Mesenchymal stem cell (in vitro differentiated cells and primary cell): ENCODE data around the gene CD6.
A peak's percentile ranks its signal among the peaks of the same experiment; 100 is the strongest.

Experiments used
- DNase-seq: peaks from one replicate; pipeline ENCODE4 v3.0.0-alpha.2; 2013
- H2AFZ ChIP-seq: one replicate; pipeline ENCODE4 v1.6.1; 2013; ENCODE audit warnings: low read depth, mild to moderate bottlenecking, control low read depth, inconsistent platforms, low read length, moderate library complexity
- H2AK5ac ChIP-seq: 2 replicates; pipeline ENCODE4 v1.6.1; 2013; ENCODE audit warnings: low read length, moderate library complexity, mild to moderate bottlenecking, inconsistent platforms; ENCODE audit not compliant: severe bottlenecking
- H2BK120ac ChIP-seq: one replicate; pipeline ENCODE4 v1.6.1; 2013; ENCODE audit warnings: low read depth, mild to moderate bottlenecking, inconsistent platforms, low read length, moderate library complexity
- H2BK12ac ChIP-seq, 2 experiments: one replicate each; pipeline ENCODE4 v1.6.1; 2013; ENCODE audit warnings: inconsistent platforms in 2 of 2, low read length in 2 of 2, mild to moderate bottlenecking in 2 of 2, moderate library complexity in 2 of 2, control low read depth in 1 of 2
- H2BK15ac ChIP-seq: one replicate; pipeline ENCODE4 v1.6.1; 2013; ENCODE audit warnings: mild to moderate bottlenecking, low read depth, inconsistent platforms; ENCODE audit not compliant: poor library complexity, severe bottlenecking
- H2BK5ac ChIP-seq: 2 replicates; pipeline ENCODE4 v1.6.1; 2013; ENCODE audit warnings: low read depth, mild to moderate bottlenecking, low read length, control low read depth, inconsistent platforms; ENCODE audit not compliant: poor library complexity, severe bottlenecking
- H3K14ac ChIP-seq, 2 experiments: one replicate each; pipeline ENCODE4 v1.6.1; 2013; ENCODE audit warnings: inconsistent platforms in 2 of 2, low read length in 2 of 2, control low read depth in 1 of 2, mild to moderate bottlenecking in 1 of 2, moderate library complexity in 1 of 2
- H3K18ac ChIP-seq, 2 experiments: one replicate each; pipeline ENCODE4 v1.6.1; 2013; ENCODE audit warnings: inconsistent platforms in 2 of 2, low read length in 2 of 2, control low read depth in 1 of 2, low read depth in 1 of 2, mild to moderate bottlenecking in 1 of 2
- H3K23ac ChIP-seq, 2 experiments: one replicate each; pipeline ENCODE4 v1.6.1; 2013; ENCODE audit warnings: inconsistent platforms in 2 of 2, low read length in 2 of 2, mild to moderate bottlenecking in 2 of 2, moderate library complexity in 2 of 2, control low read depth in 1 of 2
- H3K27ac ChIP-seq: 2 replicates; pipeline ENCODE4 v1.5.1; 2013; ENCODE audit warnings: mild to moderate bottlenecking, moderate library complexity, low read length, control low read depth, inconsistent platforms; ENCODE audit not compliant: poor library complexity, severe bottlenecking
- H3K27me3 ChIP-seq, 2 experiments: 2 replicates each; pipeline versions ENCODE4 v1.6.1 to v1.7.0; 2013; ENCODE audit warnings: low read length in 2 of 2, mild to moderate bottlenecking in 2 of 2, moderate library complexity in 2 of 2, control low read depth in 1 of 2, inconsistent platforms in 1 of 2; ENCODE audit not compliant: control insufficient read depth in 1 of 2, insufficient read depth in 1 of 2
- H3K36me3 ChIP-seq, 2 experiments: 2 replicates each; pipeline versions ENCODE4 v1.6.1 to v1.7.0; 2013; ENCODE audit warnings: low read length in 2 of 2, control low read depth in 1 of 2, inconsistent platforms in 1 of 2, low read depth in 1 of 2, mild to moderate bottlenecking in 1 of 2; ENCODE audit not compliant: insufficient read depth in 2 of 2, control insufficient read depth in 1 of 2
- H3K4ac ChIP-seq, 2 experiments: one replicate each; pipeline ENCODE4 v1.6.1; 2013; ENCODE audit warnings: inconsistent platforms in 2 of 2, low read length in 2 of 2, mild to moderate bottlenecking in 2 of 2, moderate library complexity in 2 of 2, control low read depth in 1 of 2, low read depth in 1 of 2
- H3K4me1 ChIP-seq: 2 replicates; pipeline ENCODE4 v1.6.1; 2013; ENCODE audit warnings: low read depth, low read length, control low read depth; ENCODE audit not compliant: control insufficient read depth, insufficient read depth
- H3K4me2 ChIP-seq: 2 replicates; pipeline ENCODE4 v1.6.1; 2013; ENCODE audit warnings: low read length, mild to moderate bottlenecking, inconsistent platforms; ENCODE audit not compliant: poor library complexity, severe bottlenecking
- H3K4me3 ChIP-seq, 2 experiments: 2 replicates each; pipeline versions ENCODE4 v1.5.1 to v1.7.0; 2013; ENCODE audit warnings: low read length in 2 of 2, mild to moderate bottlenecking in 2 of 2, control low read depth in 1 of 2, low read depth in 1 of 2; ENCODE audit not compliant: insufficient read depth in 1 of 2
- H3K79me1 ChIP-seq: replicated peaks from 2 replicates; pipeline ENCODE4 v1.6.1; 2013; ENCODE audit warnings: mild to moderate bottlenecking, control low read depth, low read length, inconsistent platforms; ENCODE audit not compliant: poor library complexity, severe bottlenecking
- H3K9ac ChIP-seq: 2 replicates; pipeline ENCODE4 v1.7.0; 2013; ENCODE audit warnings: mild to moderate bottlenecking, low read length, moderate library complexity
- H3K9me3 ChIP-seq: 2 replicates; pipeline ENCODE4 v1.7.0; 2013; ENCODE audit warnings: mild to moderate bottlenecking, low read length; ENCODE audit not compliant: control insufficient read depth
- H4K8ac ChIP-seq: one replicate; pipeline ENCODE4 v1.6.1; 2013; ENCODE audit warnings: inconsistent platforms, mild to moderate bottlenecking, low read length, moderate library complexity
- H4K91ac ChIP-seq: one replicate; pipeline ENCODE4 v1.6.1; 2013; ENCODE audit warnings: mild to moderate bottlenecking, low read length, inconsistent platforms
- WGBS: methylation state at CpG from one replicate; pipeline ENCODE4 v1.1.7; 2013; ENCODE audit warnings: mixed read lengths; 5-methylcytosine and 5-hydroxymethylcytosine counted together

The CD6 gene

DNA sequence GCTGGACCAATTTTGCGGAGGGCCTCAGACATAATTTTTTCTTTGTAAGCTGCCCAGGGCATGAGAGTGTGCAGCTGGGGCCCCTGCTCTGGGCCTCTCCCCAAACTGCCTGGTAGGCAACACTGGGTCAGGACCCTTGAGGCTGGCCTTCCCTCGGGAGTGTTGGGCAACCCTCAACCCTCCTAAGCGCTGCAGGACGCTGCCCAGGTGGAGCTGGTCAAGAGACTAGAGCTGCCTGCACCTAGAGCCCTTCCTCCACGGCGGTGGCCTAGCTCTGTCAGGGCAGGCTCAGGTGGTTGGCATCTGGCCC lies 47.7 kb upstream of the CD6 start:
- H2BK15ac ChIP-seq = no peak overlapping the region
- no peak overlapping the region for H2AK5ac ChIP-seq
- WGBS = 67% methylated on average over 6 of the region's 6 CpGs
- H2BK120ac ChIP-seq = no peak overlapping the region
- no peak overlapping the region for H2BK5ac ChIP-seq
- no peak overlapping the region for H3K27ac ChIP-seq
- no peaks in the 10 kb centered on the region for H3K9me3 ChIP-seq
- H2BK12ac ChIP-seq = peak overlapping the region in 1 of 2 experiments; percentile 1
- H3K27me3 ChIP-seq = peaks cover 0 to 10% of the 10 kb centered on the region in 2 experiments
- H3K4me3 ChIP-seq = peak overlapping the region in 1 of 2 experiments; percentile 72
- peak overlapping the region; percentile 59 for H4K8ac ChIP-seq
- no peak overlapping the region for H3K23ac ChIP-seq
- H3K4ac ChIP-seq = peak overlapping the region in 1 of 2 experiments; percentile 24
- no peak overlapping the region for H2AFZ ChIP-seq
- H3K18ac ChIP-seq = no peak overlapping the region
- H4K91ac ChIP-seq = peak overlapping the region; percentile 9
- H3K4me2 ChIP-seq = peak overlapping the region; percentile 85
- peaks cover 27% of the 10 kb centered on the region for H3K4me1 ChIP-seq
- H3K36me3 ChIP-seq = peaks cover 36 to 50% of the 10 kb centered on the region in 2 experiments
- H3K14ac ChIP-seq = no peak overlapping the region
- peaks cover 40% of the 10 kb centered on the region for H3K79me1 ChIP-seq
- H3K9ac ChIP-seq = peak overlapping the region; percentile 67
- no peak for DNase-seq

GRCh38 chr11:60924110-60924905 lies 47.2 kb upstream of the CD6 start, which contains the start of gene TMEM132A:
TMEM132A (plus strand) TSS chr11:60924460; CDS start chr11:60924634, 174 bp downstream.
- Histone ChIP-seq H4K8ac (peak within 1 kb of the TSS; percentile 62), H3K9ac (peak within 1 kb of the TSS; percentile 67), H2BK120ac (peak within 1 kb of the TSS; percentile 77), H3K4me2 (peak within 1 kb of the TSS; percentile 85), H2AFZ (peak within 1 kb of the TSS; percentile 72), H3K4me3 (peak within 1 kb of the TSS; percentile 70 to 72), H3K79me1 (peaks cover 38% of the 10 kb centered on the region), H2BK5ac (no peak within 1 kb of the TSS), H3K14ac (peak within 1 kb of the TSS; percentile 38 to 53), H2AK5ac (no peak within 1 kb of the TSS), H3K27ac (no peak within 1 kb of the TSS), H3K23ac (no peak within 1 kb of the TSS), H3K27me3 (peaks cover 0 to 10% of the 10 kb centered on the region in 2 experiments), H3K9me3 (no peaks in the 10 kb centered on the region), H3K4me1 (peaks cover 25% of the 10 kb centered on the region), H4K91ac (peak within 1 kb of the TSS; percentile 61), H2BK12ac (peak within 1 kb of the TSS in 1 of 2 experiments; percentile 1), H2BK15ac (peak within 1 kb of the TSS; percentile 63), H3K18ac (peak within 1 kb of the TSS; percentile 65 to 71), H3K36me3 (peaks cover 36 to 55% of the 10 kb centered on the region in 2 experiments), H3K4ac (peak within 1 kb of the TSS; percentile 1 to 24)
- DNase-seq = peak; percentile 80
- WGBS = under 1% methylated on average over 52 of the region's 69 CpGs

DNA sequence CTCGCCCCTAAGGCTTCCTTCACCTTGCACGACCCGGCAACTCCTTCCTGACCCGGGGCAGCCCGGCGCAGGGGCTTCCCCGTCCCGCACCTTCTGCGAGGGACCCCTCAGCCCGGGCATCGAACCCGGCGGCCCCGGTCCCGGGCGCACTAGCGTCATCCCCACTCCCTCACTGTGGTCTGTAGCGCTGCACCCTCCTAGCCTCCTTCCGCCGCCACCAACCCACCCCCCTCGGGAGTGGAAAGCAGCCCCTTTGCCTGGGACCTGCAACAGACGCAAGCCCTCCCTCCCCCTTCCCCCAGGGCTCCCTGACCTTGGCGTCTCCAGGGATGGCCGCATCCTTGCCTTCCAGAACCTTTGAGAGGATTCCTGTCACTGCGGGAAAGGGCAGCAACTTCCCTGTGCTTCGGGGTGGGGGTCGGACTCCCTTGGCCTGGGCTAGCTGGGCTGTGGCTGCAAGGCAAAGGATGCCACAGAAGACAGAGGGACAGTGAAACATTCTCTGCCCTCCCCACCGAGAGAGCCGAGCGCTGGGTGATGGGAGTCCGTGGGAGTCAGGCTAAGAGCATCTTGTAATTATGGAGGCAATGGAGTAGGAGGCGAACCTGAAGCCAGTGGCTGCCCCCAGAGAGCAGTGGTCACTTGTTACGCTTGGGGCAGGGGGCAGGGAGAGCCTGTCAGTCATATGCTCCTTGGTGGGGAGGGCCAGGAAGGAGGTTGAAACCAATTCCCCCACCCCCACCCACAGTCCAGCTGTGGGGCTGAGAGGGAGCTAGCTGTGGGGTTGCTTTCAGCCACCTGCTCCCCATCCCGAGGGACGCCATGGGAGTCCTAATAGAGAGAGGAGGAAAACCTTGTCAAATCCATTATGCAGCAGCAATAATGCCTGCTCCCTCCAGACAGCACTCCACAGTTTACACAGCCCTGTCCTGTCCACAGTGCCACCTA lies 46.3 kb upstream of the CD6 start:
- H2BK15ac ChIP-seq = peak overlapping the region; percentile 2
- no peak overlapping the region for H2AK5ac ChIP-seq
- H3K79me1 ChIP-seq = peaks cover 30% of the 10 kb centered on the region
- WGBS = 3% methylated on average over 34 of the region's 35 CpGs
- H3K4ac ChIP-seq = no peak overlapping the region
- H2BK12ac ChIP-seq = no peak overlapping the region
- peak overlapping the region; percentile 38 to 53 for H3K14ac ChIP-seq
- H2AFZ ChIP-seq = peak overlapping the region; percentile 72
- peak overlapping the region; percentile 70 to 72 for H3K4me3 ChIP-seq
- H2BK5ac ChIP-seq = no peak overlapping the region
- peaks cover 0 to 12% of the 10 kb centered on the region in 2 experiments for H3K27me3 ChIP-seq
- peak overlapping the region; percentile 85 for H3K4me2 ChIP-seq
- peak overlapping the region; percentile 61 for H4K91ac ChIP-seq
- DNase-seq = peak; percentile 28
- peak overlapping the region; percentile 65 for H3K9ac ChIP-seq
- H2BK120ac ChIP-seq = no peak overlapping the region
- H3K27ac ChIP-seq = no peak overlapping the region
- peak overlapping the region; percentile 65 to 68 for H3K18ac ChIP-seq
- H3K36me3 ChIP-seq = peaks cover 29 to 61% of the 10 kb centered on the region in 2 experiments
- H3K9me3 ChIP-seq = no peaks in the 10 kb centered on the region
- H4K8ac ChIP-seq = peak overlapping the region; percentile 62
- no peak overlapping the region for H3K23ac ChIP-seq
- peaks cover 21% of the 10 kb centered on the region for H3K4me1 ChIP-seq
